Natural killer cell (primary cell): ENCODE measurements around the gene FYN. TPM values are rescaled to one million over a fixed set of nuclear protein-coding genes. Genes with fewer than 3 reads are reported as not detected.

Experiments used
- ATAC-seq, 3 donors: fragments of 150-1000 bp in 2 of 3; fragments of 200-7000 bp in 1 of 3; cut with Tn5 transposase; 1 replicate in 1 of 3; 2 replicates in 2 of 3; pipeline ENCODE4 v1.10.0; 2021; ENCODE audit warnings: mild to moderate bottlenecking in 2 of 3, moderate library complexity in 2 of 3
- DNase-seq, 2 donors: peaks; one replicate each; pipeline versions ENCODE4 v3.0.0 to v3.0.0-alpha.2; 2013 to 2021; ENCODE audit warnings: mixed read lengths in 1 of 2
- H3K27ac ChIP-seq: one replicate; pipeline ENCODE4 v1.5.1; 2013; ENCODE audit warnings: mild to moderate bottlenecking, low read length
- H3K27me3 ChIP-seq: one replicate; pipeline ENCODE4 v1.6.1; 2013; ENCODE audit warnings: low read length; ENCODE audit not compliant: control insufficient read depth, insufficient read depth
- H3K36me3 ChIP-seq: one replicate; pipeline ENCODE4 v1.6.1; 2013; ENCODE audit warnings: low read length; ENCODE audit not compliant: control insufficient read depth, insufficient read depth
- H3K4me1 ChIP-seq: one replicate; pipeline ENCODE4 v1.6.1; 2013; ENCODE audit warnings: low read length; ENCODE audit not compliant: control insufficient read depth, insufficient read depth
- H3K4me3 ChIP-seq: one replicate; pipeline ENCODE4 v1.5.1; 2013; ENCODE audit warnings: low read length
- H3K9me3 ChIP-seq: one replicate; pipeline ENCODE4 v1.6.1; 2013; ENCODE audit warnings: low read length; ENCODE audit not compliant: control insufficient read depth, insufficient read depth
- H3K27ac Mint-ChIP-seq, 2 donors: one replicate each; pipeline ENCODE4 v1.8.0; 2022; ENCODE audit warnings: mild to moderate bottlenecking in 2 of 2, mixed read lengths in 2 of 2, moderate library complexity in 1 of 2
- H3K27me3 Mint-ChIP-seq, 2 donors: one replicate each; pipeline ENCODE4 v1.8.0; 2022; ENCODE audit warnings: low read depth in 2 of 2, mixed read lengths in 2 of 2
- H3K36me3 Mint-ChIP-seq: one replicate; pipeline ENCODE4 v1.8.0; 2022; ENCODE audit warnings: mixed read lengths
- H3K4me1 Mint-ChIP-seq, 2 donors: one replicate each; pipeline ENCODE4 v1.8.0; 2022; ENCODE audit warnings: mixed read lengths in 2 of 2
- H3K4me3 Mint-ChIP-seq: one replicate; pipeline ENCODE4 v1.8.0; 2022; ENCODE audit warnings: mild to moderate bottlenecking, moderate library complexity, mixed read lengths
- H3K9me3 Mint-ChIP-seq, 2 donors: one replicate each; pipeline ENCODE4 v1.8.0; 2022; ENCODE audit warnings: mixed read lengths in 2 of 2
- WGBS: methylation state at CpG from one replicate; pipeline ENCODE4 v1.1.7; 2013; ENCODE audit warnings: missing lambda C conversion rate; ENCODE audit not compliant: insufficient coverage; 5-methylcytosine and 5-hydroxymethylcytosine counted together
- intact Hi-C: fragments of 100-400 bp; cut with micrococcal nuclease; formaldehyde crosslinking; loops from one replicate; pipeline ENCODE4 v1.14.2; 2022
- total RNA-seq, 4 donors: library from RNA; stranded (reverse); fragments of 120-200 nt in 1 of 4; gene quantifications; one replicate each; pipeline versions ENCODE4 v1.2.3 to v1.2.4, GENCODE V29; 2013 to 2022
- TF ChIP-seq, protein P1 (sequence below): fragments of 200-600 bp; IDR thresholded peaks from one replicate; pipeline ENCODE4 v1.8.0; 2022; ENCODE audit warnings: antibody characterized with exemption

The FYN gene
- total RNA-seq, 3 donors from 2014 or later (not counting 1 experiment from before 2014, with no cell fraction given): 616 to 757 (median 713) TPM

DNA sequence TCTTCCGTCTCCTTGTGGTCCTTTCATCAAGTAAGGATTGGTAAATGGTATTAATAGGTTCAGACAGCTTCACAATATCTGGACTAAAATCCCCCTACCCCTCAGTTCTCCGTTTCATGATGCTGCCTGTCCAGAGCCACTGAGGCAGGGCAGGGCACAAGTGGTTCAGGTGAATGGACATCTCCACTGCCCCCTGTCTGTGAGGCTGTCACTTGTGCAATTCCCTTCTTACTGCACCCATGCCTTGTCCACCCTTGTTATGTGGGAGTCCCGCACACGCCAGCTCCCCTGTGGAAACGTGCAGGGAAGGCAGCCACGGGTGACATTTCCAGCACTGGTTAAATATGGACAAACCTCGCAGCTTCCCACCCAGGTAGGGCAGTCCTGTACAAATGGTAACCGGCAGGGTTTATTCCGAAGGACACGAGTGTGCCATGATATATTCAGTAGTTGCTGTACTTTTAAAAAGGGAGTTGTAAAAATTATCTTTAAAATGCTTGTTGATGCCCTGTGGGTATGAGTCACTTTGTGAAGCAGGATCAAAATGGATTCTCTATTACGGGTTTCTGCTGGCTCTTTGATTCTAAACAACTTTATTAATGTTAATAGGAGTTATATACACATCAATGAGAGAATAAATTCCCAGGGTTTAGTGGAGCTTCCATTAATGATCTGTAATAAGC lies 73.5 kb downstream of the FYN start:
- H3K4me3 Mint-ChIP-seq: peak overlapping the region; percentile 40
- no peaks in the 10 kb centered on the region for H3K9me3 Mint-ChIP-seq
- TF ChIP-seq, protein P1, sequence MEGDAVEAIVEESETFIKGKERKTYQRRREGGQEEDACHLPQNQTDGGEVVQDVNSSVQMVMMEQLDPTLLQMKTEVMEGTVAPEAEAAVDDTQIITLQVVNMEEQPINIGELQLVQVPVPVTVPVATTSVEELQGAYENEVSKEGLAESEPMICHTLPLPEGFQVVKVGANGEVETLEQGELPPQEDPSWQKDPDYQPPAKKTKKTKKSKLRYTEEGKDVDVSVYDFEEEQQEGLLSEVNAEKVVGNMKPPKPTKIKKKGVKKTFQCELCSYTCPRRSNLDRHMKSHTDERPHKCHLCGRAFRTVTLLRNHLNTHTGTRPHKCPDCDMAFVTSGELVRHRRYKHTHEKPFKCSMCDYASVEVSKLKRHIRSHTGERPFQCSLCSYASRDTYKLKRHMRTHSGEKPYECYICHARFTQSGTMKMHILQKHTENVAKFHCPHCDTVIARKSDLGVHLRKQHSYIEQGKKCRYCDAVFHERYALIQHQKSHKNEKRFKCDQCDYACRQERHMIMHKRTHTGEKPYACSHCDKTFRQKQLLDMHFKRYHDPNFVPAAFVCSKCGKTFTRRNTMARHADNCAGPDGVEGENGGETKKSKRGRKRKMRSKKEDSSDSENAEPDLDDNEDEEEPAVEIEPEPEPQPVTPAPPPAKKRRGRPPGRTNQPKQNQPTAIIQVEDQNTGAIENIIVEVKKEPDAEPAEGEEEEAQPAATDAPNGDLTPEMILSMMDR: no peak
- H3K36me3 Mint-ChIP-seq: peaks cover 6% of the 10 kb centered on the region
- H3K27ac ChIP-seq: no peak overlapping the region
- H3K36me3 ChIP-seq: peaks cover 7% of the 10 kb centered on the region
- H3K4me3 ChIP-seq: no peak overlapping the region
- no peaks in the 10 kb centered on the region for H3K27me3 Mint-ChIP-seq
- peak overlapping the region; percentile 73 to 98 for H3K27ac Mint-ChIP-seq
- no peaks in the 10 kb centered on the region for H3K27me3 ChIP-seq
- peaks cover 36% of the 10 kb centered on the region for H3K4me1 ChIP-seq
- ATAC-seq (no peak), DNase-seq (peak in 1 of 2 donors; percentile 33)
- 95% methylated on average over 9 of the region's 11 CpGs for WGBS
- intact Hi-C loops: loop anchor here (10.0 kb wide), 1 partner anchor 195 kb away; no protein-coding TSS in a partner anchor
- no peaks in the 10 kb centered on the region for H3K9me3 ChIP-seq
- H3K4me1 Mint-ChIP-seq: peaks cover 56 to 64% of the 10 kb centered on the region in 2 donors

DNA sequence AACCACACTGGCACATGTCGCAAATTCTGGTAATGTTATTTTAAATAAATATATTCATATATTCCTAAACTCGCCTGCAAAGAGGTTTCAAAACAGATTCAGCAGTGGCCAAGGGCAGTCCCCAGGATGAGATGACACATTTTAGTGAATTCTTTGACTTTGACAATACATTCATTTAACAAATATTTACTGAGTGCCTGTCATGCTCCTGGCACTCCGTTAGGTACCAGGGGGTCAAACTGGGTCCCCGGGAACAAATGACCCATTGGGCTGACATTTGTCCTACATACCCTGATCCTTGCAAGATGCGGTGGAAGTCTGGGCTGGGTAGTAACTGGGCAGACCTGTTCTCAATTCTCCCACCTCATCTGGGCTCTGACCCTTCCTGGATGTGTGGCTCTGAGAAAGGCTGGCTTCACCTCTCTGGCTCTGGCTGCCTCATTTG lies 74.9 kb downstream of the FYN start:
- Mint-ChIP-seq H3K4me1 (peaks cover 41 to 51% of the 10 kb centered on the region in 2 donors), H3K4me3 (no peak overlapping the region), H3K9me3 (no peaks in the 10 kb centered on the region), H3K36me3 (peaks cover 4% of the 10 kb centered on the region), H3K27me3 (no peaks in the 10 kb centered on the region), H3K27ac (peak overlapping the region; percentile 73 to 98)
- no peak overlapping the region for H3K4me3 ChIP-seq
- no peak overlapping the region for H3K27ac ChIP-seq
- peaks cover 36% of the 10 kb centered on the region for H3K4me1 ChIP-seq
- WGBS: 82% methylated on average over 4 of the region's 5 CpGs
- intact Hi-C loops: no loop called here
- H3K9me3 ChIP-seq: no peaks in the 10 kb centered on the region
- no peak for ATAC-seq
- TF ChIP-seq, protein P1: no peak
- peaks cover 7% of the 10 kb centered on the region for H3K36me3 ChIP-seq
- H3K27me3 ChIP-seq: no peaks in the 10 kb centered on the region
- DNase-seq: no peak

DNA sequence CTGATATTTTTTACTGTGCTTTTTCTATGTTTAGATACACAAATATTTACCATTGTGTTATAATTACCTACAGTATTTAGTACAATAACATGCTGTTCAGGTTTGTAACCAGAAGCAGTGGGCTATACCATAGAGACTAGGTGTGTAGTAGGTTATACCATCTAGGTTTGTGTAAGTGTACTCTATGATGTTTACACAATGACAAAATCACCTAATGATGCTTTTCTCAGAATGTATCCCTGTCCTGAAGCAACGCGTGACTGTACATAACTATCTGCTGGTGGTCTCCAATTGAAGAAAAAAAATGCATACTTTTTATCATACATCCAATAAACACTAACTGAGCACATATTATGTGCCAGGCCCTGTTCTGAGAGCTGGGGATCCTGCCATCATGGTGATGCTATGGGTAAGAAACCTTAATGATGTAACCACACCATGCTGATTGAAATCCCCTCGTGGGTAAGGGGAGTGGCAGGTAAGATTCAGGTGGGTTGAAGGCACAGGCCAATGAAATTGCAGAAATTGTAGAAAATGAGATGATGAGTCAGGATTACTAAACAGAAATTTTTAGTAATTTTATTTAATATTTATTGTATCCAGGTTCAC lies 76.8 kb downstream of the FYN start:
- H3K27ac ChIP-seq: peak overlapping the region; percentile 59
- H3K4me3 ChIP-seq: no peak overlapping the region
- peaks cover 4% of the 10 kb centered on the region for H3K36me3 ChIP-seq
- no peaks in the 10 kb centered on the region for H3K9me3 ChIP-seq
- DNase-seq (no peak), ATAC-seq (no peak)
- Mint-ChIP-seq H3K4me3 (no peak overlapping the region), H3K4me1 (peaks cover 23 to 34% of the 10 kb centered on the region in 2 donors), H3K36me3 (no peaks in the 10 kb centered on the region), H3K9me3 (no peaks in the 10 kb centered on the region), H3K27me3 (no peaks in the 10 kb centered on the region), H3K27ac (no peak overlapping the region)
- TF ChIP-seq, protein P1: no peak
- H3K4me1 ChIP-seq: peaks cover 33% of the 10 kb centered on the region
- H3K27me3 ChIP-seq: no peaks in the 10 kb centered on the region
- WGBS: 90% methylated on average over 3 of the region's 3 CpGs
- intact Hi-C loops: no loop called here
